Measurements from ENCODE around the gene DESI2.
A peak's percentile ranks its signal among the peaks of the same experiment; 100 is the strongest.

DESI2 gene

DNA sequence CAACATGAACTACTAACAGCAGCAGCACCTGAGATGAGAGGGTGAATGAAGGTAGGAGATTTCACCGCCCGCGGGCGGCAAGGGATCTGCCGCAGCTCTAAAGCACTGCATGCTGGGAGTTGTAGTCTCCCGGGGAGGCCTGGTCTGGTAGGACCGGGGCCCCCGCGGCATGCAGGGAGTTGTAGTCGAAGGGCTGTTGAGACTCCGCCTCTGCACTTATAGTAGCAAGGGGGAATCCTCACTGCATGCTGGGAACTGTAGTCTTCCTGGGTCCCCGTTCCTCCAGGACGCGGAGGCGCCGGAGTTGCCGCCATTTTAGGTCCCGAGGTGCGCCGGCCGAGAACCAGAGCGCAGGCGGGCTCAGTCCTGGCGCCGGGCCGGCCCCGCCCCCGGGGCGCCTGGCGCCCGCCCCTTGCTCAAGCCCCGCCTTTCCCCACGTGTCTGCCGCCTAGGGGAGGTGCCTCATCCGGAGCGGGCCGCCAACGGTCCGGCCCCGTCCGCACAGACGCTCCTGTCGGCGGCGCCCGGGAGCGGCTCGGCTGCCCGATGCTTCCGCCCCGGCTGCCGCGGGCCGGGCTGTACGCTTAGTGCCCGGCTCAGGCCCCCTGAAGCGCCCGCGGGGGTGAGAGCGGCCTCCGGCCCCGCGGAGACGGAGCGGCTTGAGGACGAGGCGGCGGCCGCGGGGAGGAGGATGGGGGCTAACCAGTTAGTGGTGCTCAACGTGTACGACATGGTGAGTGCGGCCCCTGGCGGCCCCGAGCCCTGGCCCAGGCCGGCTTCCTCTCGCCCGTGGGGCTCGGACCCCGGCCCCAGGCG, at the start of gene DESI2:
TSS of gene DESI2 (plus strand) at position 504 of the 816 bp plus-strand sequence. CDS start at position 692, 188 bp downstream.
- Histone ChIP-seq H3K9me3 (ENCODE audit: control insufficient read depth, insufficient read depth, low read depth, low read length) (no peaks in the 10 kb centered on the region), H3K27ac (ENCODE audit: extremely low read depth, low read depth, low read length) (peak within 1 kb of the TSS; percentile 80), H3K4me1 (ENCODE audit: control insufficient read depth, insufficient read depth, low read length) (peaks cover 11% of the 10 kb centered on the region; the same call in 1 of the 2 replicates), H3K4me3 (ENCODE audit: low read depth, low read length) (peak within 1 kb of the TSS; percentile 60), H3K36me3 (ENCODE audit: control insufficient read depth in 2 of 2, insufficient read depth in 1 of 2, low read length in 2 of 2) (peaks cover 0 to 10% of the 10 kb centered on the region in 2 experiments; a peak in 2 of 3 replicates)
- ChIA-PET CTCF (interaction anchor here (0.5 to 2.6 kb wide), 9 partner anchors 11 to 905 kb away, joined by 3 to 13 read pairs (median 4); no protein-coding TSS in a partner anchor), POLR2A (interaction anchor here (0.6 to 1.5 kb wide), 6 partner anchors 12 to 202 kb away, joined by 3 to 7 read pairs (median 4); partner anchors contain the start of gene COX20)
- TF ChIP-seq ZNF585B (tag by site-specific recombination; IDR thresholded peaks at IDR 0.05) (no peak), ZNF354C (tag by site-specific recombination; IDR thresholded peaks at IDR 0.05; ENCODE audit: borderline replicate concordance, low read depth) (no peak), ZNF248 (tag by site-specific recombination; IDR thresholded peaks at IDR 0.05) (no peak), ZNF792 (tag by site-specific recombination; IDR thresholded peaks at IDR 0.05) (peak; percentile 75; the same call in 1 of the 2 replicates), ZNF114 (tag by site-specific recombination; IDR thresholded peaks at IDR 0.05) (no peak), ZBTB20 (tag by site-specific recombination; IDR thresholded peaks at IDR 0.05) (peak; percentile 90), ZNF426 (tag by site-specific recombination; IDR thresholded peaks at IDR 0.05) (no peak), ZNF324 (tag by site-specific recombination; IDR thresholded peaks at IDR 0.05) (peak; percentile 78; the same call in 1 of the 2 replicates), ZNF639 (tag by site-specific recombination; IDR thresholded peaks at IDR 0.05) (peak; percentile 74), SP7 (tag by site-specific recombination; IDR thresholded peaks at IDR 0.05) (peak; percentile 24), ZBTB48 (tag by site-specific recombination; IDR thresholded peaks at IDR 0.05) (peak; percentile 97), ZNF777 (tag by site-specific recombination; IDR thresholded peaks at IDR 0.05; ENCODE audit: borderline replicate concordance) (no peak), ZNF266 (tag by site-specific recombination; IDR thresholded peaks at IDR 0.05; ENCODE audit: low read depth) (no peak), ZNF211 (tag by site-specific recombination; IDR thresholded peaks at IDR 0.05; ENCODE audit: low read depth) (no peak), ZNF768 (tag by site-specific recombination; IDR thresholded peaks at IDR 0.05) (no peak), TSHZ1 (tag by site-specific recombination; IDR thresholded peaks at IDR 0.05; ENCODE audit: borderline replicate concordance) (no peak; the same call in 1 of the 2 replicates), ZNF37A (tag by site-specific recombination; IDR thresholded peaks at IDR 0.05) (0 out of 2 replicates have a peak, but pooled peaks have one; percentile 4), ZSCAN23 (tag by site-specific recombination; IDR thresholded peaks at IDR 0.05) (no peak), ZBTB1 (tag by site-specific recombination; IDR thresholded peaks at IDR 0.05) (no peak)
- TF ChIP-seq, protein P1, sequence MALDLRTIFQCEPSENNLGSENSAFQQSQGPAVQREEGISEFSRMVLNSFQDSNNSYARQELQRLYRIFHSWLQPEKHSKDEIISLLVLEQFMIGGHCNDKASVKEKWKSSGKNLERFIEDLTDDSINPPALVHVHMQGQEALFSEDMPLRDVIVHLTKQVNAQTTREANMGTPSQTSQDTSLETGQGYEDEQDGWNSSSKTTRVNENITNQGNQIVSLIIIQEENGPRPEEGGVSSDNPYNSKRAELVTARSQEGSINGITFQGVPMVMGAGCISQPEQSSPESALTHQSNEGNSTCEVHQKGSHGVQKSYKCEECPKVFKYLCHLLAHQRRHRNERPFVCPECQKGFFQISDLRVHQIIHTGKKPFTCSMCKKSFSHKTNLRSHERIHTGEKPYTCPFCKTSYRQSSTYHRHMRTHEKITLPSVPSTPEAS (tag by site-specific recombination; IDR thresholded peaks at IDR 0.05): no peak
- TF ChIP-seq, protein P2, sequence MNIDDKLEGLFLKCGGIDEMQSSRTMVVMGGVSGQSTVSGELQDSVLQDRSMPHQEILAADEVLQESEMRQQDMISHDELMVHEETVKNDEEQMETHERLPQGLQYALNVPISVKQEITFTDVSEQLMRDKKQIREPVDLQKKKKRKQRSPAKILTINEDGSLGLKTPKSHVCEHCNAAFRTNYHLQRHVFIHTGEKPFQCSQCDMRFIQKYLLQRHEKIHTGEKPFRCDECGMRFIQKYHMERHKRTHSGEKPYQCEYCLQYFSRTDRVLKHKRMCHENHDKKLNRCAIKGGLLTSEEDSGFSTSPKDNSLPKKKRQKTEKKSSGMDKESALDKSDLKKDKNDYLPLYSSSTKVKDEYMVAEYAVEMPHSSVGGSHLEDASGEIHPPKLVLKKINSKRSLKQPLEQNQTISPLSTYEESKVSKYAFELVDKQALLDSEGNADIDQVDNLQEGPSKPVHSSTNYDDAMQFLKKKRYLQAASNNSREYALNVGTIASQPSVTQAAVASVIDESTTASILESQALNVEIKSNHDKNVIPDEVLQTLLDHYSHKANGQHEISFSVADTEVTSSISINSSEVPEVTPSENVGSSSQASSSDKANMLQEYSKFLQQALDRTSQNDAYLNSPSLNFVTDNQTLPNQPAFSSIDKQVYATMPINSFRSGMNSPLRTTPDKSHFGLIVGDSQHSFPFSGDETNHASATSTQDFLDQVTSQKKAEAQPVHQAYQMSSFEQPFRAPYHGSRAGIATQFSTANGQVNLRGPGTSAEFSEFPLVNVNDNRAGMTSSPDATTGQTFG (tag by site-specific recombination; IDR thresholded peaks at IDR 0.05; ENCODE audit: borderline replicate concordance): no peak
- TF ChIP-seq, protein P3, sequence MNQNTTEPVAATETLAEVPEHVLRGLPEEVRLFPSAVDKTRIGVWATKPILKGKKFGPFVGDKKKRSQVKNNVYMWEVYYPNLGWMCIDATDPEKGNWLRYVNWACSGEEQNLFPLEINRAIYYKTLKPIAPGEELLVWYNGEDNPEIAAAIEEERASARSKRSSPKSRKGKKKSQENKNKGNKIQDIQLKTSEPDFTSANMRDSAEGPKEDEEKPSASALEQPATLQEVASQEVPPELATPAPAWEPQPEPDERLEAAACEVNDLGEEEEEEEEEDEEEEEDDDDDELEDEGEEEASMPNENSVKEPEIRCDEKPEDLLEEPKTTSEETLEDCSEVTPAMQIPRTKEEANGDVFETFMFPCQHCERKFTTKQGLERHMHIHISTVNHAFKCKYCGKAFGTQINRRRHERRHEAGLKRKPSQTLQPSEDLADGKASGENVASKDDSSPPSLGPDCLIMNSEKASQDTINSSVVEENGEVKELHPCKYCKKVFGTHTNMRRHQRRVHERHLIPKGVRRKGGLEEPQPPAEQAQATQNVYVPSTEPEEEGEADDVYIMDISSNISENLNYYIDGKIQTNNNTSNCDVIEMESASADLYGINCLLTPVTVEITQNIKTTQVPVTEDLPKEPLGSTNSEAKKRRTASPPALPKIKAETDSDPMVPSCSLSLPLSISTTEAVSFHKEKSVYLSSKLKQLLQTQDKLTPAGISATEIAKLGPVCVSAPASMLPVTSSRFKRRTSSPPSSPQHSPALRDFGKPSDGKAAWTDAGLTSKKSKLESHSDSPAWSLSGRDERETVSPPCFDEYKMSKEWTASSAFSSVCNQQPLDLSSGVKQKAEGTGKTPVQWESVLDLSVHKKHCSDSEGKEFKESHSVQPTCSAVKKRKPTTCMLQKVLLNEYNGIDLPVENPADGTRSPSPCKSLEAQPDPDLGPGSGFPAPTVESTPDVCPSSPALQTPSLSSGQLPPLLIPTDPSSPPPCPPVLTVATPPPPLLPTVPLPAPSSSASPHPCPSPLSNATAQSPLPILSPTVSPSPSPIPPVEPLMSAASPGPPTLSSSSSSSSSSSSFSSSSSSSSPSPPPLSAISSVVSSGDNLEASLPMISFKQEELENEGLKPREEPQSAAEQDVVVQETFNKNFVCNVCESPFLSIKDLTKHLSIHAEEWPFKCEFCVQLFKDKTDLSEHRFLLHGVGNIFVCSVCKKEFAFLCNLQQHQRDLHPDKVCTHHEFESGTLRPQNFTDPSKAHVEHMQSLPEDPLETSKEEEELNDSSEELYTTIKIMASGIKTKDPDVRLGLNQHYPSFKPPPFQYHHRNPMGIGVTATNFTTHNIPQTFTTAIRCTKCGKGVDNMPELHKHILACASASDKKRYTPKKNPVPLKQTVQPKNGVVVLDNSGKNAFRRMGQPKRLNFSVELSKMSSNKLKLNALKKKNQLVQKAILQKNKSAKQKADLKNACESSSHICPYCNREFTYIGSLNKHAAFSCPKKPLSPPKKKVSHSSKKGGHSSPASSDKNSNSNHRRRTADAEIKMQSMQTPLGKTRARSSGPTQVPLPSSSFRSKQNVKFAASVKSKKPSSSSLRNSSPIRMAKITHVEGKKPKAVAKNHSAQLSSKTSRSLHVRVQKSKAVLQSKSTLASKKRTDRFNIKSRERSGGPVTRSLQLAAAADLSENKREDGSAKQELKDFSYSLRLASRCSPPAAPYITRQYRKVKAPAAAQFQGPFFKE (tag by site-specific recombination; IDR thresholded peaks at IDR 0.05; ENCODE audit: borderline replicate concordance): no peak

Data from HEK293 (cell line).